GM04504 (cell line): Measurements from ENCODE around the gene MOV10.

Experiments used
- DNase-seq: peaks from one replicate; pipeline ENCODE4 v3.0.0-alpha.2; 2012; ENCODE audit warnings: low read depth

The MOV10 gene

GRCh38 chr1:112698366-112699310, 24.2 kb downstream of the MOV10 start:
- no peak for DNase-seq

DNA sequence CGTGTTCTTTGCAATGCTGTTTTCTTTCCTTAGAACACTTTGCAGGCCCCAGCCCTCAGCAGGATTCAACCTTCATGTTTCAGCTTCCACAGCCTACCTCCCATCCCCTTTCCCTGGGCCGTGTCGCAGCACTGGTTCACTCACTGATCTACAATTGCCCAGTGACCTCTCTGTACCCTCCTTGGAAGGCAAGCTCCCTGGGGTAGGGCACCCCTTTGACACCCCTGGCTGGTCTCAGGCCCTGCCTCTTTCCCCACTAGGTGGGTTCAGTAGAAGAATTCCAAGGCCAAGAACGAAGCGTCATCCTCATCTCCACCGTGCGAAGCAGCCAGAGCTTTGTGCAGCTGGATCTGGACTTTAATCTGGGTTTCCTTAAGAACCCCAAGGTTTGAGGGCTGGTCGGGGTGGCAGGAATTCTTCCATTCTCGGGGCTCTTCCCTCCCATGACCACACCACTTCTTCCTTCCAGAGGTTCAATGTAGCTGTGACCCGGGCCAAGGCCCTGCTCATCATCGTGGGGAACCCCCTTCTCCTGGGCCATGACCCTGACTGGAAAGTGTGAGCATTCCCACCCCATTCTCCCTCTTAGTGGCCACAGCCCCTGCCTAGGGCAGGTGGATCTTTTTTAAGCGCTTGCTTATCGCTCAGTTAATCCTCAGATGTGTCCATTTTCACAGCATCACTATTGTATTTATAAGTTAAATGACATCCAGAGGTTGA, 25.1 kb downstream of the MOV10 start:
- DNase-seq: no peak

DNA sequence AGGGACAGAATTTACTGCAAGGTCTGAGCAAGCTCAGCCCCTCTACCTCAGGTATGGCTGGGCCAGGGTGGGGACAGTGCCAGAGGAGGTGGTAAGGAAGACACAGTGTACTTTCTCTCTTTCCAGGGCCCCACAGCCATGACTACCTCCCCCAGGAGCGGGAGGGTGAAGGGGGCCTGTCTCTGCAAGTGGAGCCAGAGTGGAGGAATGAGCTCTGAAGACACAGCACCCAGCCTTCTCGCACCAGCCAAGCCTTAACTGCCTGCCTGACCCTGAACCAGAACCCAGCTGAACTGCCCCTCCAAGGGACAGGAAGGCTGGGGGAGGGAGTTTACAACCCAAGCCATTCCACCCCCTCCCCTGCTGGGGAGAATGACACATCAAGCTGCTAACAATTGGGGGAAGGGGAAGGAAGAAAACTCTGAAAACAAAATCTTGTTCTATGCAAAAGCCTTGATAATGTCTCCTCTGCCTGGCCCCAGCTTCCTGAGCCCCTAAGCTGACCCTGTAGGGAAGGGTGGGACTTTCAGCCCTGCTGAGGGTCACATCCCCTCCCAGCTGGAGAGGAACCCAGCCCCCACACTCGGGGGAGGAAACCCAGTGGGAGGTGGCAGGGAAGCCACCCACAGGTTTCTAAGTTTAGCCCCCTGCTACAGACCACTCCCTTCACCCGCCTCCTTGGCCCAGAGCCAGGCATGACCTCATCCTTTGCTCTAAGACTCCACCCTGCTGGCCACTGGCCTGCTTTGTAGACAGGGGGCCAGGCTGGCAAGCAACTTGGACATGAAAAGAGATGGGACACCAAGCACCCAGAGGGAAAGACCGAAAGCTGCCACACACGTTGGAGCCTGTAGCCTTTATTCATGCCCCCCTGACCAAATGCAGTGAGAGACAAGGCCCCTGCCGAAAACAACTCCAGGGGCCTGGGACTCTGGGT, 26.1 kb downstream of the MOV10 start:
- peak; percentile 82 for DNase-seq

- DNase-seq: no peak
These were observed 27.0 kb downstream of the MOV10 start for GRCh38 chr1:112701227-112702066.

DNA sequence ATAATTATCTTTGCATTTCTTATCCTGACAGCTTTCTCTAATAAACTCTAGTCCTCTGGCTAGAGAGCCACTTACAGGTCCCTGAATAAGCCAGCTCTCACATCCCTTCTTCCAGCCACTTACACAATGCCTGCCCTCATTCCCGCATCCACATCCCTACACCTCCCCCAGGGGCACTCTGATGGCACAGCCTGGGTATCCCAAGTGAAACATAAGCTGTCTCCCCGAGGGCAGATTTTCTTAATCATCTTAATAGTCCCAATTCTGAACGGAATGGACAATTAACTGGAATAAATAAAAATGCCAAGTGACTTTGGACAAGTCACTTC, 27.6 kb downstream of the MOV10 start:
- DNase-seq: no peak

- DNase-seq: no peak
These were observed 28.2 kb downstream of the MOV10 start for GRCh38 chr1:112702420-112703261.

DNA sequence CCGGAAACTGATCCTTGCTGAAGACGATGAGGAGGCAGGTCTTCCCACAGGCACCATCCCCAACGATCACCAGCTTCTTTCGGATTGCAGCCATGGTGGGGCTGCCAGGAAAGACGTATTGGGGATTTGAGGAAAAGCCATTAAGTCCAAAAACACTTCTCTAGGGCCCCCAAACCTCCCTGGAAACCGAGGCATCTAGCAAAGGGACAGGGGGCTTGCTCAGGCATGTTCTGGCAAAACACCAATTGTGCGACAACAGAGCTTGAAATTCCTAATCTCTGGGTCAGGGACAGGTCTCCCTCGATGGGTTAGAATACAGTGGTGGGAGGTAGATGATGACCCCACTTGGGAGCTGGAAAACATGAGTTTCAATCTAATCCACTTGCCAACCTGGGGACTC, 29.2 kb downstream of the MOV10 start:
- no peak for DNase-seq

GRCh38 chr1:112704391-112704933, 30.0 kb downstream of the MOV10 start:
- no peak for DNase-seq

DNA sequence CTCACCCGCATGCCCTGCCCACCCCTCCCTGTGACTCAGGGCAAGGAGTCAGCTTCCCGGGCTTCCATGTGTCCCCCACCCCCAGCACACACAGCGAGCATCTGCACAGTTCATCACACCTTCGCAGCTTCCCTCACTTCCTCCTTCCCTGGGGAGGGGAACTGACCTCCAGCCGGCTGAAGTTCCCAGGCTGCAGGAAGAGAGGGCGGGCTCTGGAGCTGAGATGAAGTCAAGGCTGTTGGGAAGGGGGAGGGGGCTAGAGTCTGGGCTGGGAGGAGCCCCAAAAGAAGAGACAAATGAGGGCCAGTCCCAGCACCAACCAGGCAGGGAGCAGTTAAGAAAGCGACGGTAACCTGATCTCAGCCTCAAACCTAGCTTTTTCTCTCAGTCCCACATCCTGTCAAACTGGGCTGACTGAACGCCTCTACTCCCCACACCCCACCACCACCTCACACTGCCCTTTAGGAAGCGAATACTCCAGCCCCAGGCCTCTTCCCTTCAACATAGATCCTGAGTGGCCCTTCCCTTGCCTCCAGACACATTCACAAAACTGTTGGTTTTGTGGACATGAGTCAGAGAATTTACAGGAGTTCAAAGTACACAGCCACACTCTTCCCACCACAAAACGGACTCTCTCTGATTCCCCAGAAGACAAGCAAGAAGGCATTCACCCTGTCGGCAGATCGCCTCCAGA, 30.6 kb downstream of the MOV10 start:
- DNase-seq: peak; percentile 97

DNA sequence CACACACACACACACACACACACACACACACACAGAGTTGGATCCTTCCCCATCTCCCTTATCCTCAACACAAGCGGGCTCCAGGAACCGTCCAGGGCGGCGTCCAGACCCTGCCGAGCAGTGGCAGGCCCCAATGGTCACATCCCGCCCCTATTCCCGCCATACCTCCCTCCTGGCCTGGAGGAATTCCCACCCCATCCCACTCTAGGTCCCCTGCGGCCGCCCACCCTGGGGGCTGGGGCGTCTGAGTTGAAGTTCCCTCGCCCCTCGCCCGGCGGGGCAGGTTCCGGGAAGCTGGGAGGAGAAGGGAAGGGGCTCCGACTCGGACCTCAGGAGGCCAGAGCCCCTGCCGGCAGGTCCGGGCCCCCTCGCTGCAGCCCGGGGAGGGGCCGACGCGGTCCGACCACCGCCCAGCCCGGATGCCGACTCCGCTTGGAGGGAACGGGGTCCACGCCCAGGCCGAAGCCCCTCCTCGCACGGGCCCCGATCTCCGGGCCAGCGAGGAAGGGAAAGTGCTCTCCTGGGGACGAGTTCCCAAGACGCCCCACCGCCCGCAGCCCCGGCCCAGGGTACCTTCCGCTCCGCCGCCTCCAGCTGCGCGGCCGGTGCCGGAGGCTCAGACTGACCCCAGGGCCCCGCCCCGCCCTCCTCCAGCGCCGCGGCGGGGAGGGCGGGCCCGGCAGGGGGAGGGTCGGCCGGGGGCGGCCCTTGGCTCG, 32.2 kb downstream of the MOV10 start, which contains the start of gene RHOC:
TSS of gene RHOC (minus strand) at position 623 of the 716 bp plus-strand sequence. CDS start 3,328 bp downstream, outside the sequence.
- DNase-seq: peak; percentile 54

DNA sequence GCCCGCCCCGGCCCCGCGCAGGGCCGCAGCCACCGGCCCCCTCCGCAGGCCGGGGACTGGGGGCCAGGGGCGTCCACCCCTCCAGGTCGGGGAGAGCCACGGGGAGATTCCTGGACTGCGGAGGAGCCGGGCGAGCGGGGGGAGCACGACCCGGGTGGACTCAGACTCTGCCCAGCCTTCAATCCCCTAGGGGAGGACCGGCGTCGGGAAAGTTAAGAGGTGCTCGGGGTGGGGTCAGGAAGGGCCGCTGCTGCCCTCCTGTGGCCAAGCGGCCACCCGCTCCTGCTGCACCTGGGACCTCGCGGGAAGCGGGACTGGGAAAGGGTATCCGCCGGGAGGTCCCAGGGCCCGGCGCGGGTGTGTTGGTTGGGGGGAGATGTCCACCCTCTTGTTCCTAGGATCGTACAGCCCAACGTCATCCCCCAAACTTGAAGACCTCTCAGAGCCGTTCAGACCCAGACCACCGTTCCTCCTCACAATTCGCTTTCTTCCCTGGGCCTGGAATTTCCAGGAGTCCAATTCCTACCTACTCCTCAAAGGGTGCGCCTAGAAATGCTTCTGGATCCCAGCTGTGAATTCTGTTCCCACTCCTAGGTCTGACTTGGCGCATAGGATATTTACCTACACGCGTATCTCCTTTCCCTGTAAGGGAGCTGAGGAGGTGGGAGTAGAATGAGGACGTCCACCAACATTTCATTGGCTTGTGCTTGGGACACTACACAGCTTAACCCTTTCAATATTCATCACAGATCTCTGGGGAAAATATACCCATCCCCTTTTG, 33.0 kb downstream of the MOV10 start:
- peak; percentile 74 for DNase-seq

- DNase-seq: no peak
These were observed 33.6 kb downstream of the MOV10 start for GRCh38 chr1:112708002-112708448.

- no peak for DNase-seq
These were observed 34.0 kb downstream of the MOV10 start for GRCh38 chr1:112708489-112708888.

DNA sequence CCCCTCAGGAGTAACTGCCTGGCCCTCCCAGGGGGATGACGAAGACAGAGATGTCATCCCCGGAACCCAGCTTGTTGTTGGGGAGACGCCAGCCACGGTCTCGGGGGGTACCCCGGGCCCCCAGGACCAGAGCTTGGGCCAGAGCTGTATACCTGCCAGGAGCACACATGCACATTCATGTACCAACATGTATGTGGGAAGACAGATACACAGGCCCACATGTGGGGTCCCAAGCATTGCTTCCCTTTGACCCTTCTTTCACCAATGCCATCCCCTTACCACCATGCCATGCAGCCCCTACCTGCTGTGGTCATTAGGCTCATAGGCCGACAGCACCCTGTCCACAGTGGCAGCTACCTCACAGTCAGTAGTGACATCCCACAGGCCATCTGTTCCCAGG, 35.7 kb downstream of the MOV10 start:
- DNase-seq: no peak

- no peak for DNase-seq
These were observed 36.1 kb downstream of the MOV10 start for GRCh38 chr1:112710586-112710985.

DNA sequence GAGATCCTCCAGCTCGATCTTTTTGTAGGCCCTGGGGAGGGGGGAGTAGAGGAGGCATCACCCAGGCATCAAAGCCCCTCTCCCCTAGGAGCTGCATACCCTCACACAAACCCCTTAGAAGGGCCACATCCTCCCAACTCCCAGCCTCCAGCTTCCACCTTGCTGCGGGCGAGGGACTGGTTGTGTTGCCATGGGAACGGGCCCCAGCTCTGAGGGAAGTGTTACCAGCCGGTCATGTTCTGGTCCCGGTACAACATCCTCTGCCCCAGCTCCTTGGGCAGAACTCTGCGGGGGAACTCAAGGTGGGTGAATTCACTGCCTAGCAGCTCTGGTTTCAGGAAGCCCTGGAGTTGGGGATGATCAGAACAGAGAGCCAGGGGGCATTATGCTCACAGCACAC, 36.6 kb downstream of the MOV10 start:
- no peak for DNase-seq

DNA sequence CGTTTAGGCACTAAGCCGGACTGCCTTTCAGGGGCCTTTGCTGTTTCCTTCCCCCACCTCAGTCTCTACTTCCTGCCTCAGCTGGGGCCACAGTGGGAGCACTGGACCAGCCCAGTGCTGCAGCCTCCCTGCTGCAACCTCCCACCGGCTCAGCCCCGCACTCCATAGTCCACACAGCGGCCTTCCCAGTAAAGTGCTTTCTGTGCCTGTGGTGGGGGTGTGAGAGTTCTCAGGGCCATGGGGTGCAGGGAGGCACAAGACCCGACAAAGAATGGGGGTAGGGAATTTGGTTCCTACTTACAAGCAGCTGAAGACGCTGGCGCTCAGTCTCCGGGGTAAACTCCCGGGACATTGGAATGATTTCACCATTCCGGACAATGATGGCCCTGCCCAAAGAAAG, 37.2 kb downstream of the MOV10 start:
- DNase-seq: no peak

- no peak for DNase-seq
These were observed 37.7 kb downstream of the MOV10 start for GRCh38 chr1:112712191-112712590.
